ENCODE measurements around the gene ABCG1.

Gene ABCG1

DNA sequence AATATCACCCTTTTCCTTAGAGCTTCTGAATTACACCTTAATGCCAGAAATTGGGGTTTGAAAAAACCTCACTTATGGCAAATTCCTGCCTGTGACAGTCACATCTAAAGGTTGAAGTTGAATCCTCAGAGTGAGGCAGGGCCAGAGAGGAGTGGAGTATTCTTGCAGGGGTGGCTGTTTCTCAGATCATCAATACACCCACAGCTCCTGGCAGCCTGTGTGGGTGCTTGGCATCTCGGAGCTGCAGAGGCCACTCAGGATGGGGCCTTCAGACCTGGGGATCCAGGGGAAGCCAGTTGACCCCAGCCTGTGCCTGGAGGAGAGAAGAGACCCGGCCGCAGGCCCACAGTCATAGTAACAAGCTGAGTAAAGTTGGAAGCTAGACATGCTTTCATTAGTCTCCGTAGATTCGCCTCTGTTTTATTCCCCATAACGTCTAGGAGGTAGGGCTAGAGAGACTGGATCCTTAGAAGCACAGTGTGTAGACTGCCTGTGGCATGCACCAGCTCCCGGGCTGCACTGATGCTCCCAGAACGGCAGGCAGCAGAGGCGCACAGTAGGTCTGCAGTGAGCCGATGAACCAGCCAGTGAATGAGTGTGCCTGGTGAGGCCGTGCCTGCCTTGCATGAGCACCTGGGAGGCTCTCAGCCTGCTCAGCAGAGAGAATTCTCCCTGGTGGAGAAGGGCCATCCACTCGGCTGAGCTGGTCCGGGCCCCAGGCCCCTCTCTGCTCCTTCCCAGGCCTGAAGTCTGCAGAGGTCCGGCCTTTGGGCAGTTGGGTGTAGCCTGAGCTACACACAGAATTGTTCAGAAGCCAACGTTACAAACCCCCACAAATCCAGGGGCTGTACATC is 53.4 kb downstream of the ABCG1 start:
- no peak for DNase-seq (ENCODE audit: low read depth)

GRCh38 chr21:42272984-42273600 is 54.2 kb downstream of the ABCG1 start:
- DNase-seq (ENCODE audit: low read depth), result no peak

DNA sequence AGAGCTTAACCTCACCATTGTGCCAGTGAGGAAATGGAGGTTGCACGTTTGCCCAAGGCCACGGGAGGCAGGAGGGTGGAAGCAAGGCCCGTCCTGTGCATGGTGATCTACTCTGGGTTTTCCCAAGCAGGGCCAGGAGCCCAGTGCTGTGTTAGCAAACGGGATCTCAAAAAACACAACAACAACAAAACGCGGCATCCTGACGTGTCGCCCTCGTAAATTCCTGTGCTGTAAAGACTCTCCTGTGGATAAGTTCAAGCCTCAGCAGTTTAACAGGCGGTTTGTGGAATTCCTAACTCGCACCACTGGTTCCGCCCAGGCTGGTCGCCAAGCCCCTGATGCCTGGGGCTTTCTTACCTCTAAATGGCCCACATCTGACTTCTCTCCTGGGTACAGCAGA is 57.1 kb downstream of the ABCG1 start:
- DNase-seq (ENCODE audit: low read depth), result no peak

- DNase-seq (ENCODE audit: low read depth), result no peak
Observed at GRCh38 chr21:42276526-42277154, 57.7 kb downstream of the ABCG1 start.

- DNase-seq (ENCODE audit: low read depth), result no peak
Observed at GRCh38 chr21:42277593-42277992, 58.7 kb downstream of the ABCG1 start.

- no peak for DNase-seq (ENCODE audit: low read depth)
Observed at GRCh38 chr21:42278451-42279149, 59.7 kb downstream of the ABCG1 start.

DNA sequence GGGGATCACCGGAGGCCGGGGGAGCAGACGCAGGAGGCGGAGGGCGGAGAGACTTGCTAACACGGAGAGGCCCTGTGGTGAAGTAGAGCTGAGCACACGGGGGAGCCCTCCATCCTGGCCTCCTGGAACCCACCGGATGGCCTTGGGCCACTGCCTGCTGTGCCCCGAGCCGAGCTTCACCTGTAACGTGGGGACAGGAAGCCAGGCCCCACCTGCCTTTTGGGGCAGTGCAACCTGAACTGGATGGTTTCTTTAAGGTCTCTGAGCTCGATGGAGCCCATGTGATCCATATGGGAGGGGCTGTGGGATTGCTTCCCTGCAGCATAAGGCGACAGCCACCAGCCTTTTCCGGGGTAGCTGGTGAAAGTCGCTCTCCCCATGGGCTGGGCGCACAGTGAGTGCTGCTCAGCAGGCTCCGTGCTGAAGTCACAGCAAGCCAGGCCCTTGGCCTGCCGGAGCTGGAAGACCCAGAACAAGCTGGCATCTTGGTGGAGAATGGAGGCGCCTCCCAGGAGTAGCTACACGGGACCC is 60.5 kb downstream of the ABCG1 start:
- DNase-seq (ENCODE audit: low read depth), result no peak

- DNase-seq (ENCODE audit: low read depth), result no peak
Observed at GRCh38 chr21:42279888-42280287, 60.9 kb downstream of the ABCG1 start.

GRCh38 chr21:42280356-42281180 is 61.6 kb downstream of the ABCG1 start:
- DNase-seq (ENCODE audit: low read depth), result no peak

DNA sequence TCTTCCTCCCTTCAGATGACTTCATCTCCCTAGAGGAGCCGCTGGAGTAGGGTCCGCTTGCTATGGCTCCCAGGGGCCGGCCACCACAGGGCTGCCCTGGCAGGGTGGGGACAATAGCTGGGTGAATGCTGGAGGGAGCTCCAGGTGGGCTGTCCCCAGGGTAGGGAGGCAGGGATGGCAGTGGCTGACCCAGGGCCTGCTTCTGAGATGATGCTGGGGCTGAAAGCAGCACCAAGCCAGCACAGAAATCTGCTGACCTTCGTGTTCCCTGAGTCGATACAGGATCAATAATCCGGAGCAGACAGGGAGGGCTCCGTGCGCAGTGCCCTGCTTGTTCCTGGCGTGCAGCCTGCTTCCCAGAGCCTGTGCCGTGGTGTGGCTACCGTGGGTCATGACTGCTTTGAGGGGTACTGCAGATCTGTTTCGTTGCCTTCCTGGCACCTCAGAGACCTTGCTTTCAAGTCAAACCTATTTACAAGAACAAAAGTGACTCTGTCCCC is 62.3 kb downstream of the ABCG1 start:
- no peak for DNase-seq (ENCODE audit: low read depth)

DNA sequence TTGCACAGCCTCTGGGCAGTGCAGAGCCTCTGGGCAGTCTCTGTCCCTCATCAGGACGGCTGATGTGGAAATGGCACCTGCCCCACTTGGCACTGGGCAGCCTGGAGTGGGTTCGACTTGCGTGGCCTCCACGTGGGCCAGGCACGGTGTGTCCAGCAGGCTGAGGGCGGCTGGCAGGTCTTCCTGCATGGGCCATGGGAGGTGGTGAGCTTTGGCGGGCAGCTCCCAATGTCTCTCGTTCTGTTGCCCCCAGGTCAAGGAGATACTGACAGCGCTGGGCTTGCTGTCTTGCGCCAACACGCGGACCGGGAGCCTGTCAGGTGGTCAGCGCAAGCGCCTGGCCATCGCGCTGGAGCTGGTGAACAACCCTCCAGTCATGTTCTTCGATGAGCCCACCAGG is 63.1 kb downstream of the ABCG1 start:
- no peak for DNase-seq (ENCODE audit: low read depth)

- DNase-seq (ENCODE audit: low read depth), result no peak
Observed at GRCh38 chr21:42282715-42283114, 63.8 kb downstream of the ABCG1 start.

DNA sequence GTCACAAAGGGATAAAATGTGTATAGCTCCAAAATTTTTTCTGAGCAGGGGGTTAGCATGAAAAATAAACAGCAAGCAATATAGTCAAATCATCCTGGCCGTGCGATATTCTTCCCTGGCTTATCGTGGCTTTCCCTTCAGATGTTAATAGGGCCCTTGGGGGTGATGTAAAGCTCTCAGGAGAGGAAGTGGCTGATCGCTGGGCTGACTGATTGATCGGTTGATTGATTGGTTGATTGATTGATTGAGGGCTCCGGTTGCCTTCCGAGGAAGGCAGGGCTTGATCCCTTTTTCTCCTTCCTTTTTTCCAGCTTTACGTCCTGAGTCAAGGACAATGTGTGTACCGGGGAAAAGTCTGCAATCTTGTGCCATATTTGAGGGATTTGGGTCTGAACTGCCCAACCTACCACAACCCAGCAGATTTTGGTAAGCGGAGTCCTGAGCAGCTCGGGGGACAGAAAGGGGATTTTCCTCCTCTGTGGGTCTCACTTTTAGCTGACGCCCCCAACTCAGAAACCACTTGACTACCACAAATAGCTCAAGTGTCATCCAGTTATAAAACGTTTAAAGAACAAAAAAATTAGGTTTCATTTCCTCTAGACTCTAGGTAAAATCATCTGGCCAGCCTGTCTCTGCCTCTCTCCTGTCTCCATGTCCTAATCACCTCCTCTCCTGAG is 66.8 kb downstream of the ABCG1 start:
- DNase-seq (ENCODE audit: low read depth), result no peak

GRCh38 chr21:42286416-42286815 is 67.5 kb downstream of the ABCG1 start:
- no peak for DNase-seq (ENCODE audit: low read depth)

DNA sequence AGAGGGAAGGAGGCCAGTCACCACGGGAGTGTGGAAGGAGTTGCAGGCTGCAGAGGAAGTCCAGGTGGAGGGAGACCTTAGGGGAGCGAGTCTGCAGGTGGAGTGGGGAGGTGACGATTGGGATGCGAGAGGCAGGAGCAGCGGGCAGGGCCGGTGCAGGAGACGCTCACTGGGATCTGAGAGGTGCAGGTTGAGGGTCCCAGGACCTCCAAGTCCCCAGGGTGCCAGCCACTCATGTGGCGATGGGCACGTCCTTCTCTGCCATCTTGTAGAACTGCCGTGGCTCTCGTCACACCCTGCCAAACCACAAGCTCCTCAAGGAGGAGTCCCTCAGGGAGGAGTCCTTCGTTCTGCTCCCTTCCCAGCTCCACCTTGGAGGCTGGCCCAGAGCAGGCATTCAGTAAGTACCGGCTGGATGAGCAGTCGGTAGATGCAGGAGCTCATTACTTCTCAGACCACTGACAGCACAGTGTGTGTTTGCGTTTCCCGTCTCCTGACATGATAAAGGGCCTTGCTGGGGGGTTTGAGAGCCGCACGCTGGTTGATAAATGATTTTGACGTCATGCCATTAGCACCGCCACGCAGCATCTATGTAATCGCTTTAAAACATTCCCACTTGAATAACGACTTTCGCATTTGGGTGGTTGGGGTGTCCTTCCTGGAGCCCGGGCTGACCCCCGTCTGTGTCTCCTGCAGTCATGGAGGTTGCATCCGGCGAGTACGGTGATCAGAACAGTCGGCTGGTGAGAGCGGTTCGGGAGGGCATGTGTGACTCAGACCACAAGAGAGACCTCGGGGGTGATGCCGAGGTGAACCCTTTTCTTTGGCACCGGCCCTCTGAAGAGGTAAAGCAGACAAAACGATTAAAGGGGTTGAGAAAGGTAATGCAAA is 68.5 kb downstream of the ABCG1 start:
- DNase-seq (ENCODE audit: low read depth), result no peak

GRCh38 chr21:42288962-42289361 is 70.0 kb downstream of the ABCG1 start:
- DNase-seq (ENCODE audit: low read depth), result no peak

- no peak for DNase-seq (ENCODE audit: low read depth)
Observed at GRCh38 chr21:42289926-42290325, 71.0 kb downstream of the ABCG1 start.

DNA sequence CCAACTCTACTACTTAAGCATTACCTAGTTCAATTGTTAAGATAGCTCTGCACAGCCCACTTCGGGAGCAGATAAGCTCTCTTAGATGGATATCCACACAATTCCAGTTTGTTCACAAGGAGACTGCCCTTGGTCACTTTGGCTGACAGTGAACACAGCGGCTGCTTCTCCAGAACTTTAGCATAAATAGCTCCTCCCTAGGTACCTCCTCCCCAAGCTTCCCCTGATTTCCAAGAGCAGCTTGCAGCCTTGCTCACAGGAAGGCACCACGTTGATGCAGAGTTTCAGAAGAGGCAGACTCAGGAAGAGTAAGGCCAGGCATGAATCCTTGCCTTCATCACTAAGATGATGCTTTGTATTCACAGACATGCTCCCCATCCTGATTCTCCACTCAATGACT is 71.6 kb downstream of the ABCG1 start:
- no peak for DNase-seq (ENCODE audit: low read depth)

DNA sequence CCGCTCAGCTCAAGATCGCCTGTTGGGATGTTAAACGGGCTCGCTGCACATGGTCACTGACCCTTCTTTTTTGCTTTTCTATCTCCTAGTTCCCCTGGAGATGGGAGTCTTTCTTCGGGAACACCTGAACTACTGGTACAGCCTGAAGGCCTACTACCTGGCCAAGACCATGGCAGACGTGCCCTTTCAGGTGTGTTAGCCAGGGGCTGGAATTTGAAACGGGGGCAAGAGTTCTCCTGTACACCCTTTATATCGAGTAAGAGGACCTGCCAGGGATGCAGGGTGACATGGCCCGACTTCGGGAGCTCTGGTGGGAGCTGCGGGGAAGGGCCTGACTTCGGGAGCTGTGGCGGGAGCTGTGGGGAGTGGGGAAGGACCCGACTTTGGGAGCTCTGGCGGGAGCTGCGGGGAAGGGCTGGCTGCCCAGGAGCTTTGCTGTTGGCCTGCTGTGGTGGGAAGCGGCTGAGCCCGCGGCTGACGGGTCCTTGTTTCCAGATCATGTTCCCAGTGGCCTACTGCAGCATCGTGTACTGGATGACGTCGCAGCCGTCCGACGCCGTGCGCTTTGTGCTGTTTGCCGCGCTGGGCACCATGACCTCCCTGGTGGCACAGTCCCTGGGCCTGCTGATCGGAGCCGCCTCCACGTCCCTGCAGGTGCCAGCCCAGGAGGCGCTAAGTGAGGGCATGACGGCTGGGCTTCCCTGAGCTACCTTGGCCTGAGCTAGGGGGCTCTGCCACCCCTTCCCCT is 72.2 kb downstream of the ABCG1 start:
- no peak for DNase-seq (ENCODE audit: low read depth)

Data from non-pigmented ciliary epithelial cell (primary cell).